ENCODE measurements around the gene GPX3.

GPX3 gene

DNA sequence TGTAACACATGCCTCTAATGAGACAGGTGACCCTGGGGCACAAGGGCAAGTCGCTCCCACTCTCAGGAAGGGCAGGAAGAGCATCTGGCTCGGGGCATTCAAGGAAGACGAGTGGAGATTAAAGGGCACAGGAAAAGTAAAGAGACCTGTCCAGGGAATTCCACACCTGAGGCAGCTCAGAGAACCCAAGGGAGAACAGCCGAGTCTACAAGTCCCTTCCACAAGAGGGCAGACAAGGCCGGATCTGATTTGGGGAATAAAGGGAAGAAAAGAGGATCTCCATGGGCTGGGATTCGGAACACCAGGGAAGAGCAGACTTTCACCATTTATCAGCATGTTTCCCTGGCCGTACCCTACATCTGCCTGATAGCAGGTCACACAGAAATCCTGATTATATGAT lies 28.1 kb downstream of the GPX3 start:
- Histone ChIP-seq H3K4me1 (ENCODE audit: control insufficient read depth in 1 of 2, insufficient read depth in 2 of 2, low read length in 2 of 2) (peaks cover 0 to 9% of the 10 kb centered on the region in 2 donors), H3K36me3 (ENCODE audit: control insufficient read depth in 1 of 2, insufficient read depth in 2 of 2, low read length in 2 of 2) (peaks cover 49 to 68% of the 10 kb centered on the region in 2 donors), H3K9me3 (ENCODE audit: control insufficient read depth in 1 of 2, low read length in 2 of 2) (no peaks in the 10 kb centered on the region), H3K27ac (ENCODE audit: low read length) (no peak overlapping the region), H3K4me3 (ENCODE audit: low read depth in 1 of 2, low read length in 2 of 2) (no peak overlapping the region), H3K27me3 (ENCODE audit: low read depth, low read length) (no peaks in the 10 kb centered on the region)

DNA sequence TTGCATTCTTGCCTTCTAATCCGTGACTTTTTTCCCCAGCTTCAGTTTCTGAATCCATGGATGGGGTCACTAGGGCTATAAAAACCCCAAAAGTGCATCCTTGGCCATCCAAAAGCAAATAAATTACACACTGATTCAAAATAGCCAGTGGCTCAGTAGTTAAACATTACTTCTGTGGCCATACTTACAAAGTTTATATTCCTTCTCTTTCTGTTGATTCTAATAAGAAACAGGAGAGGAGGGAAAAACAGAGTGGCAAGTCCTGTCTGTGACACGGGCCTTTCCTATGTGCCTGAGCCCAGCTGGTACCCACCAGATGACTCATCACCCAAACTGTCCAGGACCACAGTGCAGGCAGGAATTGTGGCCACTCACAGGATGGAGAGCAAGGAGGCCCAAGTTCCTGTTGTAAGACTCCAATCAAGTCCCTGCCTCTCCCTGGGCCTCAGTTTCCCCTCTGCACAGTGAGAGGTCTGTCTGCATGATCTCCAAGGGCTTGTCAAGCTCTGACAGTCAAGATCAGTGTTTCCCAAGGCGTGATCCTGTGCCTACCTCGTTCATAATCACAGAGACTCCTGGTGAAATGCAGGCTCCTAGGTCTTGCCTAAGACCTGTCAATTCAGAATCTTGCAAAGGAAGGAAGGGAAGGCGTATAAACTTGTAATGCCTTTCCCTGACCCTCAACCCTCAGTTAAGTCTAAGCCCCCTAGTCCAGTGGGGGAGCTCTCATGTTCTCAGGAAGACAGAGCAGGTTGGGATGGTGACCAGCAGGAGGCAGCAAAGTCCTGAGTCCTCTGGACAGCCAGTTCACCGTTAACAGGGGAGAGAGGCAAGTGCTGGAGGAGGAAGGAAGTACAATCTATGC lies 30.9 kb downstream of the GPX3 start:
- Histone ChIP-seq H3K9me3 (ENCODE audit: control insufficient read depth in 1 of 2, low read length in 2 of 2) (no peaks in the 10 kb centered on the region), H3K36me3 (ENCODE audit: control insufficient read depth in 1 of 2, insufficient read depth in 2 of 2, low read length in 2 of 2) (peaks cover 43 to 62% of the 10 kb centered on the region in 2 donors), H3K27ac (ENCODE audit: low read length) (no peak overlapping the region), H3K4me3 (ENCODE audit: low read depth in 1 of 2, low read length in 2 of 2) (no peak overlapping the region), H3K4me1 (ENCODE audit: control insufficient read depth in 1 of 2, insufficient read depth in 2 of 2, low read length in 2 of 2) (peaks cover 0 to 9% of the 10 kb centered on the region in 2 donors), H3K27me3 (ENCODE audit: low read depth, low read length) (no peaks in the 10 kb centered on the region)

DNA sequence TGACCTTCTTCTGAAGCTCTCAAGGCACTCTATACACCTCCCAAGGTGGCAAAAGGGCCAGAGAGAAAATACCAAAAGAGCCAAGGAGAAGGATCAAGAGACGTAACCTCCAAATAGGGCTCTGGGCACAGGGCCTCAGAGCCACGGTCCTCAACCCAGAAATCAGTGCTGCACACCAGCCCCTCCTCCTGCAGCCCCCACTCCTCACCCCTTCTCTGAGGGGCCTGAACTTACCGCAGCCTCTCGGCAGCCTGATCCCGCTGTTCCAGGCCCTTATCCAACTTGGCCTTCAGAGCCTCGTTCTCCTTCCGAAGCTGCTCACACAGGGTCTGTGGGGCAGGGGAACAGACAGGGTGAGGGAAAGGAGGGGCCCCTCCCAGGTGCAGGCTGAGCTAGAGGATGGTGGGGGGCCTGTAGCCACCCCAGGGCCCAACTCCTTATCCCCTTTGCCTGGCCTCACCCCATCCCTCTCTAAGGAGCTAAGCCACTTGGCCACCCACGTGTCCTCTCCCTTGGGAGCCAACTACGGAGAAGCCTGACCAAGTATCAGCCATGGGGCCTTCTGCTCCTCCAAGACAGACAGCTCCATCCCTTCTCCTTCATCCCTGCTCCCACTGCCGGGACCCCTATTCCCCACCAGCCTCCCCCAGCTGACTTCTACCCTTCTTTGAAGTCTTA lies 31.7 kb downstream of the GPX3 start:
- H3K4me1 ChIP-seq (ENCODE audit: control insufficient read depth in 1 of 2, insufficient read depth in 2 of 2, low read length in 2 of 2) = peaks cover 0 to 9% of the 10 kb centered on the region in 2 donors
- H3K36me3 ChIP-seq (ENCODE audit: control insufficient read depth in 1 of 2, insufficient read depth in 2 of 2, low read length in 2 of 2) = peaks cover 50 to 57% of the 10 kb centered on the region in 2 donors
- no peaks in the 10 kb centered on the region for H3K27me3 ChIP-seq (ENCODE audit: low read depth, low read length)
- H3K9me3 ChIP-seq (ENCODE audit: control insufficient read depth in 1 of 2, low read length in 2 of 2) = no peaks in the 10 kb centered on the region
- no peak overlapping the region for H3K4me3 ChIP-seq (ENCODE audit: low read depth in 1 of 2, low read length in 2 of 2)
- no peak overlapping the region for H3K27ac ChIP-seq (ENCODE audit: low read length)

DNA sequence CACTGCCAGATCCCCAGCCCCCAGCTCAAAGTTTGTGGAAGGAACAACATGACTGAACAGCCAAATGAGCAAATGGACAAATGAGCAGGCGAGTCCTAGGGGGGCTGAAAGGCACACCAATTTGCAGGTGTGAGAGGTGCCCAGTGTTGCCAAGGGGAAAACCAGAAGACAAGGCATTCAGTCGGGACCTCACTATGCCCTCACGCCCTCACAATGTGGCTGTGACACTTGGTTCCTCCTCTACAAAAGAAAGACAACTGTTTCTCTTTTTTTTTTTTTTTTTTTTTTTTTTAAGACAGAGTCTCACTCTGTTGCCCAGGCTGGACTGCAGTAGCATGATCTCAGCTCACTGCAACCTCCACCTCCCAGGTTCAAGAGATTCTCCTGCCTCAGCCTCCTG lies 32.4 kb downstream of the GPX3 start:
- H3K27me3 ChIP-seq (ENCODE audit: low read depth, low read length) = no peaks in the 10 kb centered on the region
- no peaks in the 10 kb centered on the region for H3K9me3 ChIP-seq (ENCODE audit: control insufficient read depth in 1 of 2, low read length in 2 of 2)
- H3K36me3 ChIP-seq (ENCODE audit: control insufficient read depth in 1 of 2, insufficient read depth in 2 of 2, low read length in 2 of 2) = peaks cover 50 to 55% of the 10 kb centered on the region in 2 donors
- peaks cover 0 to 9% of the 10 kb centered on the region in 2 donors for H3K4me1 ChIP-seq (ENCODE audit: control insufficient read depth in 1 of 2, insufficient read depth in 2 of 2, low read length in 2 of 2)
- no peak overlapping the region for H3K4me3 ChIP-seq (ENCODE audit: low read depth in 1 of 2, low read length in 2 of 2)
- no peak overlapping the region for H3K27ac ChIP-seq (ENCODE audit: low read length)

DNA sequence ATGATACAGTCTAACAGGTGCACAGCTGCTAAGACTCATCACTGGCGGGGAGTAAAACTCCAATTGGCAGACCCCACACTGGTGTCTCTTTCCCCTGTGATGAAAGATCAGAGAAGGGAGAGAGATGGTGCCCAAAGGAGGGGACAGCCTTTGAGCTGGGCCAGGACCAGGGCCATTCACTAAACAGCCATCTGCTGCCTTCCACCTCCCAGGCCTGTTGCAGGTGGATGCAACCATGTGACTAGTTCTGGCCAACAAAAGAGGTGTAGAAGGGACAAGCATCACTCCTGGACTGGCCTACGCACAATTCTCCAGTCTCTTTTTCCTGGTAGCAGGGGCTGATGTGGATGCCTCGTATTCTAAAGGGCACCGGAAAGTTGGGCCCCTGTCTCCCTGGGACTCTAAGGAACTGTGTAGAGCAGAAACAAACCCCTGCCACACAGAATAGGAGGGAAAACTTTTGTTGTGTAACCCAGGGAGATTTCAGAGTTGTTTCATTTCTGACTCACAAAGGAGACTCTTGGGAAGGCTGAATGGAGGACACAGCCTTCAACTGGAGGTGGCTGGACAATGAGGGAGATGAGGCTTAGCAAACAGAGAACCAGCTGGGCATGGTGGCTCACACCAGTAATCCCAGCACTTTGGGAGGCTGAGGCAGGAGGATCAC lies 33.5 kb downstream of the GPX3 start:
- peaks cover 0 to 9% of the 10 kb centered on the region in 2 donors for H3K4me1 ChIP-seq (ENCODE audit: control insufficient read depth in 1 of 2, insufficient read depth in 2 of 2, low read length in 2 of 2)
- no peak overlapping the region for H3K4me3 ChIP-seq (ENCODE audit: low read depth in 1 of 2, low read length in 2 of 2)
- H3K27me3 ChIP-seq (ENCODE audit: low read depth, low read length) = no peaks in the 10 kb centered on the region
- H3K9me3 ChIP-seq (ENCODE audit: control insufficient read depth in 1 of 2, low read length in 2 of 2) = no peaks in the 10 kb centered on the region
- H3K36me3 ChIP-seq (ENCODE audit: control insufficient read depth in 1 of 2, insufficient read depth in 2 of 2, low read length in 2 of 2) = peaks cover 46 to 53% of the 10 kb centered on the region in 2 donors
- H3K27ac ChIP-seq (ENCODE audit: low read length) = no peak overlapping the region

DNA sequence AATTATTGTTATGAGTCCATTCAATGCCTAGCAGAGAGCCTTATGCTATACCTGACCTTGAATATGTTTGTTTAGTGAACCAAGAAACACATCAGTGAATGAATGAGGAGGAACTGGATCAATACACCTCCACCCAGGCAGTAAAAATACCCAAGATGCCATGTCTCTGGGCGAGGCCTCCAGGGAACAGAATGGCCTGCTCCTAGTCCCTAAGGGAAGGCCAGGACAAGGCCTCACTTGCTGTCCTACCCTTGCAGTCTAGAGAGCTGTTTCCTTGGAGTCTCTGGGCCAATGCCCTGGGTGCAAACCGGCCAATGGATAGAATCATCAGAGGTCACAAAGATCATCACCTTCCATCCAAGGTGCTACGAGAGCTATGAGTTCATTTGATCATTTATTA lies 34.3 kb downstream of the GPX3 start:
- Histone ChIP-seq H3K27me3 (ENCODE audit: low read depth, low read length) (no peaks in the 10 kb centered on the region), H3K9me3 (ENCODE audit: control insufficient read depth in 1 of 2, low read length in 2 of 2) (no peaks in the 10 kb centered on the region), H3K4me3 (ENCODE audit: low read depth in 1 of 2, low read length in 2 of 2) (no peak overlapping the region), H3K4me1 (ENCODE audit: control insufficient read depth in 1 of 2, insufficient read depth in 2 of 2, low read length in 2 of 2) (peaks cover 0 to 9% of the 10 kb centered on the region in 2 donors), H3K27ac (ENCODE audit: low read length) (no peak overlapping the region), H3K36me3 (ENCODE audit: control insufficient read depth in 1 of 2, insufficient read depth in 2 of 2, low read length in 2 of 2) (peaks cover 44 to 45% of the 10 kb centered on the region in 2 donors)

DNA sequence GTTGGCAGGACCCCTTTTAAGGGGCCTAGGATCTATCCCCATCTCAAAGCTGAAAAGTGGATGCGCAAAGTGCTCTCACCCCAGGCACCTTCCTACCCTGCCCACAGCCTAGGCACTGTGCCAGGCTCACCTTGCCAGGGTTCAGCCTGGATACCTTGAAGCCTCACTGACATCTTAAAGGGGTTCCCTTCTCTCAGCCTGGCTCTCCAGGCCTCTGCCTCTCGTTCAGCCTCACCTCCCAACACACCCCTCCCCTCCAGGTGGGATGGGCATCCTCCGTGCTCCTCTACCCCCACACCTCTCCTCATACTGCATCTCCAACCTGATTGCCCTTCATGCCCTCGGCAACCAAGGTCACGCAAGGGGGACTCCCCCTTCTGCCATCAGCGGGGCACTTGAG lies 34.9 kb downstream of the GPX3 start:
- H3K36me3 ChIP-seq (ENCODE audit: control insufficient read depth in 1 of 2, insufficient read depth in 2 of 2, low read length in 2 of 2) = peaks cover 40 to 41% of the 10 kb centered on the region in 2 donors
- H3K4me3 ChIP-seq (ENCODE audit: low read depth in 1 of 2, low read length in 2 of 2) = no peak overlapping the region
- H3K9me3 ChIP-seq (ENCODE audit: control insufficient read depth in 1 of 2, low read length in 2 of 2) = no peaks in the 10 kb centered on the region
- H3K27ac ChIP-seq (ENCODE audit: low read length) = no peak overlapping the region
- H3K27me3 ChIP-seq (ENCODE audit: low read depth, low read length) = no peaks in the 10 kb centered on the region
- peaks cover 3 to 9% of the 10 kb centered on the region in 2 donors for H3K4me1 ChIP-seq (ENCODE audit: control insufficient read depth in 1 of 2, insufficient read depth in 2 of 2, low read length in 2 of 2)

DNA sequence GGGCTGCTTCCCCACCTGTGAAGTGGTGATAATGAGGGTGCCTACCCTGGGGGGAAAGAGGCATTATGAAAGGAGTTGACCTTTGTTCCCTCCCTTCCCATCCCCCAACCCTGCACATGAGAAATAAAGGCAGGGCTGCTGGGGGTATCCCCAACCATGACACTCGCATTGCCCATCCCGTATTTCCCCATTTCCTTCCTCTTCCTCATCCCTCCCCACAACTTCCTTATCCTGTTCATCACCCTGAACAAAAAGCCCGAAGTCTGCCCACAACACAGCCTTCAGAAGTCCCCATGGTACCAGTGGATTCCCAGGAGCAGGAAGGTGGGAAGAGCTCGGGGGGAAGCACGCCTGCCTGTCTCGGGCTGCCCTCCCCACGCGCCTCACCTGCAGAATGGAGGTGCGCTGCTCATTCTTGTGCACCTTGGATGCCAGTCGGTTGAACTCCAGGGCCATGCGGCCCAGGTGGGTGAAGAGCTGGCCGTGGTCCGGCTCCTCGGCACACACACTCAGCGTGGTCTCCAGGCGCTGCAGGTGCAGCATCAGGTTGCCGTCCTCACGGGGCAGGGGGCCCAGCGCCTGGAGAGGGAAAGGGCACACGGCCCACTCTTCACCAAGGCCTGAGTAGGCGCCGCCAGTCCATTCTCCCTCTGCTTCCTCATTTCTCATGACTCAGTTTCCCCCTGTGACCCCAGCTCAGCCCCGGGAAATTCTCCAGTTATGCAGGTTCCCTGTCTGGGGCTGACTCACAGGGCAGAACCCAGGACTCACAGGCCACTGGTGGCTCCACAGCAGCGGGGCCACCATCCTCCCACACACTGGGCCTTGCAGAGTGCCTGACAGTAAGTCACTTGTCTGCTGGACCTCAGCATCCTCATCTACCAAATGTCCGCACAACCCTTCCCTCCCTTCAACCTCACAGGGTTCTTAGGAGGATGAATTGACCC lies 36.3 kb downstream of the GPX3 start:
- Histone ChIP-seq H3K27ac (ENCODE audit: low read length) (no peak overlapping the region), H3K4me3 (ENCODE audit: low read depth in 1 of 2, low read length in 2 of 2) (no peak overlapping the region), H3K27me3 (ENCODE audit: low read depth, low read length) (no peaks in the 10 kb centered on the region), H3K9me3 (ENCODE audit: control insufficient read depth in 1 of 2, low read length in 2 of 2) (no peaks in the 10 kb centered on the region), H3K36me3 (ENCODE audit: control insufficient read depth in 1 of 2, insufficient read depth in 2 of 2, low read length in 2 of 2) (peaks cover 35 to 45% of the 10 kb centered on the region in 2 donors), H3K4me1 (ENCODE audit: control insufficient read depth in 1 of 2, insufficient read depth in 2 of 2, low read length in 2 of 2) (peaks cover 5 to 7% of the 10 kb centered on the region in 2 donors)

DNA sequence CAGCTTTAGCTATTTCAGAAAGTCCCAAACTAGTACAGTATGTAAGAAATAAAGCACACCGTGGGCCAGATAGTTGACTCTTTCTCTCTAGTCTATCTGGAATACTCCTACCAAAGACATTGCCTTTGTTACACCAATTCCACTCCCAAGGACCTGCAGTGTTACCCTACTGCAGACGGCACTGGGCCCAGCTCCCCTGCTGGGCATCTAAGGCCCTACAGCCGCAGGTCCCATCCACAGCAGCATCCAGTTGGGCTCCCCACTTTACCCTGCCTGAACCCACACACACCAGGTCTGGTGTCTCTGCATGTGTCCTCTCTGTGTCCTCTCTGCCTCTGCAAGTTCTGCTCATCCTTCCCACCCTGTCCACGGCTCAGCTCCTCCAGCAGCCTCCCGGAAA lies 37.9 kb downstream of the GPX3 start:
- no peak overlapping the region for H3K4me3 ChIP-seq (ENCODE audit: low read depth in 1 of 2, low read length in 2 of 2)
- peaks cover 47 to 51% of the 10 kb centered on the region in 2 donors for H3K36me3 ChIP-seq (ENCODE audit: control insufficient read depth in 1 of 2, insufficient read depth in 2 of 2, low read length in 2 of 2)
- H3K27ac ChIP-seq (ENCODE audit: low read length) = no peak overlapping the region
- no peaks in the 10 kb centered on the region for H3K27me3 ChIP-seq (ENCODE audit: low read depth, low read length)
- H3K9me3 ChIP-seq (ENCODE audit: control insufficient read depth in 1 of 2, low read length in 2 of 2) = no peaks in the 10 kb centered on the region
- peaks cover 11 to 12% of the 10 kb centered on the region in 2 donors for H3K4me1 ChIP-seq (ENCODE audit: control insufficient read depth in 1 of 2, insufficient read depth in 2 of 2, low read length in 2 of 2)

DNA sequence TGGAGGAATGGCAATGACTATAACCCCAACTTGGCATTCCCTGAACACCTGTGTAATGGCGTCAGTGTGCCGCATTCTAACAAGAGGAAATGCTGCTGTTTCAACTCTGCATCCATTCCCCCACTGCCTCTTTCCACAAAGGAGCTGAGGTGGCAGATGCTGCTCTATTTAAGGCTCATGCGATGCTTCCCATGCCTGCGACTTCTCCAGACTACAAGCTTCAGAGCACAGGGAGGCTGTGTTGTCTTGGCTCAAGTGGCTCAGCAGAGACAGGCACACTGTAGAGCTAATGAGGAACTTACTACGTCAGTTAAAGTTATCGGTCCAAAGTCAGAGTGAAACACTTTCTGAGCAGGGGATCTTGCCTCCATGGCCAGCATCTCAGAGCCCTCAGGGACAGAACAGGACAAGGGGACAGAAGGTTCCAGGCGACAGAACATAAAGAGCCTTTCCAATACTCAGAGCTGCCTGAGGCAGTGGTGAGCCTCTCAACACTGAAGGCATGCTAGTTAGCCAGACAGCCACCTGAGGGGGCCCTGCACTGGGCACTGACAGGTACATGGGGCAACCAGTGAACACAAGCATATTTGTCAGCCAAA lies 38.6 kb downstream of the GPX3 start:
- Histone ChIP-seq H3K4me3 (ENCODE audit: low read depth in 1 of 2, low read length in 2 of 2) (no peak overlapping the region), H3K36me3 (ENCODE audit: control insufficient read depth in 1 of 2, insufficient read depth in 2 of 2, low read length in 2 of 2) (peaks cover 45 to 47% of the 10 kb centered on the region in 2 donors), H3K27ac (ENCODE audit: low read length) (peak overlapping the region; percentile 21), H3K27me3 (ENCODE audit: low read depth, low read length) (no peaks in the 10 kb centered on the region), H3K9me3 (ENCODE audit: control insufficient read depth in 1 of 2, low read length in 2 of 2) (no peaks in the 10 kb centered on the region), H3K4me1 (ENCODE audit: control insufficient read depth in 1 of 2, insufficient read depth in 2 of 2, low read length in 2 of 2) (peaks cover 15 to 19% of the 10 kb centered on the region in 2 donors)
